HUES64 (cell line): Measurements from ENCODE around the gene TIMM17B.

Source experiments
- H3K27ac ChIP-seq: 2 replicates; pipeline ENCODE4 v1.7.0; 2013; ENCODE audit warnings: low read depth, low read length, inconsistent platforms
- H3K27me3 ChIP-seq: 2 replicates; pipeline ENCODE4 v1.6.1; 2013; ENCODE audit warnings: mild to moderate bottlenecking, low read length; ENCODE audit not compliant: insufficient read depth
- H3K36me3 ChIP-seq: 2 replicates; pipeline ENCODE4 v1.6.1; 2013; ENCODE audit warnings: mild to moderate bottlenecking, low read length; ENCODE audit not compliant: insufficient read depth
- H3K4me1 ChIP-seq: 2 replicates; pipeline ENCODE4 v1.6.1; 2013; ENCODE audit warnings: mild to moderate bottlenecking, low read length, moderate library complexity; ENCODE audit not compliant: insufficient read depth
- H3K4me3 ChIP-seq: 2 replicates; pipeline ENCODE4 v1.5.1; 2013; ENCODE audit warnings: mild to moderate bottlenecking, low read length, moderate library complexity
- H3K9ac ChIP-seq: 2 replicates; pipeline ENCODE4 v1.6.1; 2013; ENCODE audit warnings: mild to moderate bottlenecking, low read depth, low read length
- H3K9me3 ChIP-seq: 2 replicates; pipeline ENCODE4 v1.6.1; 2013; ENCODE audit warnings: low read depth, low read length; ENCODE audit not compliant: insufficient read depth
- WGBS: fragments of 150-250, 120-280 bp; methylation state at CpG from one replicate; pipeline ENCODE4 v1.1.7; 2013; ENCODE audit warnings: missing lambda C conversion rate; 5-methylcytosine and 5-hydroxymethylcytosine counted together

Gene TIMM17B

DNA sequence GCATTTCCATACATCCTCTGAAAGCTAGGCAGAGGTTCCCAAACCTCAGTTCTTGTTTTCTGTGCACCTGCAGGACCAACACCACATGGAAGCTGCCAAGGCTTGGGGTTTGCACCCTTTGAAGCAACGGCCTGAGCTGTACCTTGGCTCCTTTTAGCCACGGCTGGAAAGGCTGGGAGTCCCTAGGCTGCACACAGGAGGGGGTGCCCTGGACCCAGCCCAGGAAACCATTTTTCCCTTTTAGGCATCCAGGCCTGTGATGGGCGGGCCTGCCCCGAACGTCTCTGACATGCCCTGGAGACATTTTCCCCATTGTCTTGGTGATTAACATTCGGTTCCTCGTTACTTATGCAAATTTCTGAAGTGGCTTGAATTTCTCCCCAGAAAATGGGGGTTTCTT is 44.7 kb downstream of the TIMM17B start:
- no peak overlapping the region for H3K9ac ChIP-seq
- no peak overlapping the region for H3K27ac ChIP-seq
- H3K9me3 ChIP-seq = peaks cover 4% of the 10 kb centered on the region; the same call in 1 of the 2 replicates
- 80% methylated on average over 7 of the region's 7 CpGs for WGBS
- no peaks in the 10 kb centered on the region for H3K36me3 ChIP-seq
- H3K4me3 ChIP-seq = no peak overlapping the region
- H3K4me1 ChIP-seq = no peaks in the 10 kb centered on the region
- no peaks in the 10 kb centered on the region for H3K27me3 ChIP-seq

DNA sequence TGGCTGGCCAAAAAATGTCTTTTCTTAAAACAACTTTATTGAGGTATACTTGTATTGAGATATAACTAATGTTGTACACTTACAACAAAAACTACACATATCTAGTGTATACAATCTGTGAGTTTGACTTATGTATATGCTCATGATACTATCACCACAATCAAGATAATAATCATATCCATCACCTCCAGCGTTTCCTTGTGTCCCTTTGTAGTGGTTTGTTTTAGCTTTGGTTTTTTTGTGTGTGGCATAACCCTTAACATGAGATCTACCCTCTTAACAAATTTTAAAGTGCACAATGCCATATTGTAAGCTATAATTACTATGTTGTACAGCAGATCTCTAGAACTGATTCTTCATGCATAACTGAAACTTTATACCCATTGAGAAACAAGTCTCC is 48.7 kb downstream of the TIMM17B start:
- Histone ChIP-seq H3K4me1 (no peaks in the 10 kb centered on the region), H3K4me3 (no peak overlapping the region), H3K36me3 (no peaks in the 10 kb centered on the region), H3K9me3 (peaks cover 4% of the 10 kb centered on the region; the same call in 1 of the 2 replicates), H3K9ac (no peak overlapping the region), H3K27me3 (no peaks in the 10 kb centered on the region), H3K27ac (no peak overlapping the region)
- WGBS = no CpG with 5 or more reads among the region's 1 CpG
